GM19463 (cell line): Measurements from ENCODE around the gene THOC3.
"Not testable (repeated sequence)": the region's sequence is repeated elsewhere in the genome, so short reads cannot be mapped to it uniquely, and the experiment has no call there.

Experiments used
- ATAC-seq: cut with Tn5 transposase; IDR thresholded peaks from one replicate; pipeline ENCODE4 v1.9.1; 2021; ENCODE audit warnings: mild to moderate bottlenecking, moderate library complexity; ENCODE audit not compliant: unreplicated experiment

THOC3 gene

GRCh38 chr5:175967471-175968372, at the start of gene THOC3:
Gene THOC3 (minus strand): TSS chr5:175968315. CDS start chr5:175968208, 107 bp downstream.
- peak; percentile 99 for ATAC-seq

GRCh38 chr5:176017324-176017723, 49.2 kb upstream of the THOC3 start:
- not testable (repeated sequence) for ATAC-seq

DNA sequence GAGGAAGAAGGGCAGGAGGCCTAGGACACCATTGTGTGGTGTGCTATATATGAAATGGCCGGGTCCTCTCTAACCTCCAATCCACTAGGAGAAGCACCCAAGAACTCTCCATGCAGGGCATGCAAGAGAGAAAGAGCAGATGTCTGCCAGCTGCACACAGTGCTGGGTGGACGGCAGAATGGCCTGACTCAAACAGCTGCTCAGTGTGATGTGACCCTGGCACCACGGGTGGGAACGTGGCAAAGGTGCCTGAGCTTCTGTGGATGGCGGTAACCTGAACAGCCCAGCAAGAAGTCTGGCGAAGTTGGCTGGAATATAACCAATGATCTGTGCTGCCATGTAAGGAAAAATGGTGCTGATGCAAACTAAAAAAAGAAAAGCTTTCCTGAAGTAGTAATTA, 46.2 kb upstream of the THOC3 start:
- not testable (repeated sequence) for ATAC-seq

GRCh38 chr5:176011088-176011487, 43.0 kb upstream of the THOC3 start:
- not testable (repeated sequence) for ATAC-seq

DNA sequence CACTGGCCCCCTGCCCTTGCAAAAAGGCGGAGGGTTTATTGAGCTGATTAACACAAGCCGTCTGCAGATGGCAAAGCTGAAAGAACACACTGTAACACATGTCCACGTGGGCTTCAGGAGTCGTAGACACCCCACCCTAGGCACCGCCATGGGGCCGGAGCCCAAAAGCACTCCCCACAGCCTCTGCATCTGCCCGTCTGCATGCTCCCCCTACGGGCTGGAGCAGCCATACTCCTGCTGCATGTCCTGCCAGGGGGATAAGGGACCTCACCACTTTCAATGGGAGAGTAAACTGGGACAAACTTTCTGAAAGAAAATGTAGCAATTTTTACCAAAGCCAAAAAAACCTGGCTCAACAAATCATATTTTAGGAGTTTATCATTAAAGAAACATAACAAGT, 42.1 kb upstream of the THOC3 start:
- not testable (repeated sequence) for ATAC-seq

GRCh38 chr5:176007220-176007619, 39.1 kb upstream of the THOC3 start:
- ATAC-seq: not testable (repeated sequence)

DNA sequence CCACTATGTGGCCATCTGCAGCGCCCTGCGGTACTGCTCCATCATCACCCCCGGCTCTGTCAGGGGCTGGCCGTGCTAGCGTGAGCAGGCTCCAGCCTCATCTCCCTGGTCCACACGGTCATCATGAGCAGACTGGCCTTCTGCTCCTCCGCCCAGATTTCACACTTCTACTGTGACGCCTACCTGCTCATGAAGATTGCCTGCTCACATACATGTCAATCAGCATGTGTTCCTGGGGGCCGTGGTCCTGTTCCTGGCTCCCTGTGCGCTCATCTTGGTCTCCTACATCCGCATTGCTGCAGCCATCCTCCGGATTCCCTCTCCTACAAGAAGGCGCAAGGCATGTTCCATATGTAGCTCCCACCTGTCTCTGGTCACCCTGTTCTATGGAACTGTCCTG, 38.7 kb upstream of the THOC3 start:
- ATAC-seq: not testable (repeated sequence)

DNA sequence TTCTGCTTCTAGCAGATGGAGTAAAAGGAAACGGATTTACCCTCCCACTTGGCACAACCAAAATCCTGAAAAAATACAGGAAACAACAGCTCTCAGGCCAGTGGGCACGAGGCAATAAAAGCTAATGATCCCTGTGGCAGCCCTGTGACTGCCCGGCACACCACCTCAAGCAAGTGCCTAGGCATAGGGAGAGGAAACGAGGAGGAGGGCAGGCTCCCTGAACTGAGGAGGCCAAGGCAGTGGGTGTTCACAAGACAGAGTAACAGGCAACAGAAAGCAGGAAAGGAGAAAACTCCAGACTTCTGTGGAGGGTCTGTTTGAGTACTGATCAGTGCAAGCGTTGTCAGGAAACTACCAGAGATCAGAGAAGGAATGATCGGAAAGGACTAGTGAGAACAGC, 29.9 kb upstream of the THOC3 start:
- not testable (repeated sequence) for ATAC-seq

DNA sequence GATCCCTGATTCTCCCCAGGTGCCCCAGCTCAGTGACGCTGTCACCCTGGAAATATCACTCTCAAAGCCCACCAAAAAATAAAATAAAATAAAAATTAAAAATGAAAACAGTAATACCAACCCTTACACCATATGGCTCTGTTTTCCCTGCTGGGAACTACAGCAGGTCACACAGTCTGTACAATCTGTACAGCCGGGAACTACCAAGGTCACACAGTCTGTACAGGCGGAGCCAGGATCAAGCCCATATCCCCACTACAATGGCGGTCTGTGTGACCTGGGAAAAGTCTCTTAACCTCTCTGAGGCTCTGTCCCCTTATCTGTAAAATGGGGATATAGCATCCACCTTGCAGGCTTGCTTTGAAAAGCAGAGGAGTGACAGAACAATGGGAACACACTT, 29.4 kb upstream of the THOC3 start:
- not testable (repeated sequence) for ATAC-seq

DNA sequence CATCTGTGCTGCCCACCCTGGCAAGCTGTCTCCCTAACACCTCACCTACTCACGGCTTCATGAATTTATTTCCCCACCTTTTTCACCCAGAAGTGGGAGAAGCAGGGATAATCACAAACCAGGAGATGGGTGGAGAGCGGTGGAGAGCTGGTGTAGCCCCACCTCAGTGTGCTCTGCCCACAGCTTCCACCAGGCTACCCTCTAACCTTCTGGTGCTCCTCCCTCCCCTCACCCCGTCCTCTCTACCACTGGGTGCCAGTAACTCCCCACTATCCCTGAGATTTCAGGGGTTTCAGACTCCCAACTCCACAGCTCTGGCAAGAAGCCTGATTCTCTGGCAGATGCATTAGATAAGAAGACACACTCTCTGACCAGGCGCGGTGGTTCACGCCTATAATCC, 28.7 kb upstream of the THOC3 start:
- not testable (repeated sequence) for ATAC-seq

- not testable (repeated sequence) for ATAC-seq
These were observed 27.4 kb upstream of the THOC3 start for GRCh38 chr5:175995506-175995905.

- ATAC-seq: not testable (repeated sequence)
These were observed 11.4 kb upstream of the THOC3 start for GRCh38 chr5:175979371-175979995.

GRCh38 chr5:175968381-175968780, 266 bp upstream of the THOC3 start:
- ATAC-seq: peak; percentile 32

- not testable (repeated sequence) for ATAC-seq
These were observed 5.8 kb downstream of the THOC3 start for GRCh38 chr5:175962329-175962728.

- not testable (repeated sequence) for ATAC-seq
These were observed 7.9 kb downstream of the THOC3 start for GRCh38 chr5:175960228-175960627.

DNA sequence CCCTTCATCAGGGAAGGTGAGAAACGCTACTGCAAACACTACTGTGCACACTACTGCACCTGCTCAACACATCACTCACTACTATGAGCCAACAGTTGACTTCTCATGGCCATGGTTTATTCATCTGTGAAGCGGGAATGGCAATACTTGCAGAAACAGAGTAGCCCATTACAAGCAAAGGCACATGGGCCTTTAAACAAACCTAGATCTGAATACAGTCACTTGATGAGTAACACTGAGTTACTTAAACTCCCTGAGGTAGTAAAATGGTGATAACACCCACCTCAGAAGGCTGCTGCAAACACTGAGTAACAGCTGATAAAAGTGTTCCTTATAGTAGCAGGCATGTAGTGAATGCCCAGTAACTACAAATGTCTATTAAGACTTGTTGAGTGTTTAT, 9.6 kb downstream of the THOC3 start:
- not testable (repeated sequence) for ATAC-seq

DNA sequence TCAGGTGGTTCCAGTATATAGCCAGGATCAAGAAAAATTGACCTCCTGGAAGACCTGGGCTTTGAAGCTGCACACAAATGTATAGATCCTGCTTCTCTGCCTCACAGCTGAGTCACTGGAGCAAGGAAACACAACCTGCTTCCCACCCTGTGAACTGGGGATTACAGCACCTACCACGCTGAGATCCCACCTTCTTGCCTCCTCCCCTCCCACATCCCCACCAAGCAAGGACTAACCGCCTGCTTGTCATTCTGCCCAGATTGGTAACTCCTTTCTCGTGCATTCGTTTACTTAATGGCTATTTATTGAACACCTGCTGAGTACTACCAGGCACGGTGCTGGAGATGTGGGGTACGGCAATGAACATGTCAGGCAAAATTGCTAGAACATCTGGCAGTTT, 14.0 kb downstream of the THOC3 start:
- ATAC-seq: not testable (repeated sequence)

DNA sequence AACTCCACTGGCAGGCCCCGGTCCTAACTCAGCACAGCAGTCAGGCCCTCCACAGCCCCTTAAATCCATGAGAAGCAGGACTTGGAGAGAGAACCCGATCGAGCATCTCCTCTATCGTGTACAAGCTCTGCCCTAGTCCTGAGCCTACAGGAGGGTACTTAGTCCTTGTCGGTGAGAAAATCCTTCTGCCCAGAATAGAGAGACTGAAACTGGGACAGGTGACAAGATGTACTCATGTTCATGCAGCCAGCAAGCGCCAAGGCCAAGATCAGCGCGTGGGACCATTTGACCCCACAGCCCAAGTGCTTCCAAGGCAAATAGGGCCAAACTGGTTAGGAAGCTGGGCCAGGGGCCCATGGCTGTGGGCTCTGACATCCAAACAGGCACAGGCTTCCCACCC, 15.3 kb downstream of the THOC3 start:
- ATAC-seq: not testable (repeated sequence)

DNA sequence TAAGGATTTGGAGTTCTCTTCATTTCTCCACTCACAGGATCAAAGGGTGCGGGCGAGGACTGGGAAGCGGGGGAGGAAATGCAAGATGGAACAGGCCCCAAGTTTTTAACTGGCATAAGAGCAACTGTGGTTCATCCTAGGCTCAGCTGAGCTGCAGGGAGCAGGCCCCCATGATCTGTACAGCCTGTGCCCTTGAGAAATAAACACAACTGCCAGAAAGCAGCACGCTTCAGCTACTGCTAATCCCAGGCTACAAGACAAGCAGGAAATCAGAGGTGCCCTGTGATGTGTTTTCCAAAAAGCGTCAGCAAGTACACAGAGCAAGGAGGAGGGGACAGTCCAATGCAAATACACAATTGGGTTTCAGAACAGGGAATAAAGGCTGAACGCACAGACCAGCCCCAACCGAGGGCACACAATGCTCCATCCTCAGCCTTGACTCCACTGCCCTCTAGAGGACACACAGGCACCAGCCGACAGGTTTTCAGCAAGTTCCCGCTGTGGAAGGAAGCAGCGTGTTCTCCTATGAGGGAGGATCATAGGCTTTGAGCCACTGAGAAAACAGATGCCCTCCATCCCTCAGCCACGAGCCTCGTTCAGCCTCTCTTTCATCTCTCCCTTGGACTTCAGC, 16.7 kb downstream of the THOC3 start:
- peak; percentile 76 for ATAC-seq

DNA sequence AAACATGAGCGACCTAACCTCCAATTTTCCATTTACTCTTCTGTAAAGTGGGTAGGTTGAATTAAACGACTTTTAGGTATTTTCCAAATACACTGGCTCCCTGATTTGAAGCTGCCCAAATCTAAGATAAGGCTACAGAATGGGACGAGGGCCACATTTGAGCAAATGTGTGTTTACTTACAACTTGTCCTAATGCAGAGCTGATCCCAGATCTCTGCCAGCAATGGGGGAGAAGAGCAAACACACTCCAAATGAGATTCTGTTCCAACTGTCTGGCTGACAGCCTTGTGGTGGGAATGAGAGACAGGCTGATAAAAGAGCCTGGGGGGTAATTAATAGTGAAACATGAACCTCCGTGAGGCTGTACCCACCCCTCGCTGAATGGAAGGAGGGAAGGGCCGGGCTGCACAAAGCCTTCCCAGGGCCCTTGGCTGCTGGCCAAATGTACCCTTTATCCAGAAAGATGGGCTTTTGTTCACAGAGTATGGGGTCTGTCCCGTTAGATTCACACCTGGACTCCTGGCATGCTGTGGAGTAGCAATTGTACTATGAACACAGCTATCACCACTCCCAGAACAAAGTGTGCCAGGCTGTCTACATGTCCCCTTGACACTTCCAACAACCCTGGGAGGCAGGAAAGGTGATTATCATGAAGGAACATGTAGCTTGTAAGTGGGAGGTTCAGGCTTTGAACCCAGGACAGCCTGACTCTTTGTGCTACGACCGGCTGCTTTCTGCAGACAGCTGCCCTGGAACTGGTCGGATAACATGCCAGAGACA, 19.6 kb downstream of the THOC3 start:
- not testable (repeated sequence) for ATAC-seq

DNA sequence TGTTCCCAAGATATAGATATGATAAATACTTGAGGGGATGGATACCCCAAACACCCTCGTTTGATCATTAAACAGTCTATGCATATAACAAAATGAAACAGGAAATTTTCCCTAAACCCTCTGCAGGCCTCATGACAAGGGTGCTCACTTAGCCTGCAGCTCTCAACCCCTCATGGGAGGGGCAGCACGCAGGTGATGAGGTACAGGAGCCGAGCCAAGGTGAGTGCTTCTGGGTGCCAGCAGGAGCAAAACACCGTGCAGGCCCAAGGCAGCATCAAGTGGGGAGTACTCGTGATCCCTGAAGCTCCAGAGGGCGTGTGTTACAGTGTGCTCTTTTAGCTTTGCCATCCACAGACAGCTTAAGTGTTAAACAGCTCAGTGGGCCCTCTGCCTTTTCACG, 24.9 kb downstream of the THOC3 start:
- ATAC-seq: not testable (repeated sequence)
